ENCODE data around the gene CPM.

CPM gene

GRCh38 chr12:68873316-68873715 lies 59.7 kb downstream of the CPM start:
- Histone ChIP-seq H3K4me3 (replicated peaks; ENCODE audit: insufficient read depth, low read length) (no peak overlapping the region), H3K27ac (replicated peaks) (no peak overlapping the region), H3K27me3 (ENCODE audit: insufficient read depth, poor library complexity, severe bottlenecking) (no peaks in the 10 kb centered on the region)
- DNase-seq (ENCODE audit: low read depth in 1 of 2, low spot score in 1 of 2), result no peak
- no peak for TF ChIP-seq POLR2AphosphoS5 (IDR thresholded peaks at IDR 0.05; ENCODE audit: low read depth)
- no peak for TF ChIP-seq REST (IDR thresholded peaks at IDR 0.05; ENCODE audit: insufficient replicate concordance, low read depth)
- no peak for TF ChIP-seq CTCF (IDR thresholded peaks at IDR 0.05; ENCODE audit: insufficient read depth, low read length)
- no peak for TF ChIP-seq SPI1 (IDR thresholded peaks at IDR 0.05; ENCODE audit: borderline replicate concordance, low read depth)
- no peak for TF ChIP-seq GABPA (IDR thresholded peaks at IDR 0.05; ENCODE audit: low read depth)

- Histone ChIP-seq H3K4me3 (replicated peaks; ENCODE audit: insufficient read depth, low read length) (no peak overlapping the region), H3K27me3 (ENCODE audit: insufficient read depth, poor library complexity, severe bottlenecking) (no peaks in the 10 kb centered on the region), H3K27ac (replicated peaks) (no peak overlapping the region)
- peak; percentile 29 for TF ChIP-seq CTCF (IDR thresholded peaks at IDR 0.05; ENCODE audit: insufficient read depth, low read length)
- no peak for TF ChIP-seq GABPA (IDR thresholded peaks at IDR 0.05; ENCODE audit: low read depth)
- DNase-seq (ENCODE audit: low read depth in 1 of 2, low spot score in 1 of 2), result peak in 1 of 2 experiments; percentile 44
Observed at GRCh38 chr12:68871921-68872320, 61.0 kb downstream of the CPM start.

- H3K4me3 ChIP-seq (replicated peaks; ENCODE audit: insufficient read depth, low read length), result no peak overlapping the region
- TF ChIP-seq POLR2AphosphoS5 (IDR thresholded peaks at IDR 0.05; ENCODE audit: low read depth) (no peak), GABPA (IDR thresholded peaks at IDR 0.05; ENCODE audit: low read depth) (no peak), CTCF (IDR thresholded peaks at IDR 0.05; ENCODE audit: insufficient read depth, low read length) (no peak), SPI1 (IDR thresholded peaks at IDR 0.05; ENCODE audit: borderline replicate concordance, low read depth) (no peak), REST (IDR thresholded peaks at IDR 0.05; ENCODE audit: insufficient replicate concordance, low read depth) (no peak)
- DNase-seq (ENCODE audit: low read depth in 1 of 2, low spot score in 1 of 2), result no peak
- no peaks in the 10 kb centered on the region for H3K27me3 ChIP-seq (ENCODE audit: insufficient read depth, poor library complexity, severe bottlenecking)
- H3K27ac ChIP-seq (replicated peaks), result no peak overlapping the region
Observed at GRCh38 chr12:68871396-68871795, 61.6 kb downstream of the CPM start.

- DNase-seq (ENCODE audit: low read depth in 1 of 2, low spot score in 1 of 2), result no peak
- Histone ChIP-seq H3K27me3 (ENCODE audit: insufficient read depth, poor library complexity, severe bottlenecking) (no peaks in the 10 kb centered on the region), H3K4me3 (replicated peaks; ENCODE audit: insufficient read depth, low read length) (no peak overlapping the region), H3K27ac (replicated peaks) (no peak overlapping the region)
- no peak for TF ChIP-seq POLR2AphosphoS5 (IDR thresholded peaks at IDR 0.05; ENCODE audit: low read depth)
- TF ChIP-seq CTCF (IDR thresholded peaks at IDR 0.05; ENCODE audit: insufficient read depth, low read length), result no peak
- TF ChIP-seq GABPA (IDR thresholded peaks at IDR 0.05; ENCODE audit: low read depth), result no peak
- no peak for TF ChIP-seq SPI1 (IDR thresholded peaks at IDR 0.05; ENCODE audit: borderline replicate concordance, low read depth)
- TF ChIP-seq REST (IDR thresholded peaks at IDR 0.05; ENCODE audit: insufficient replicate concordance, low read depth), result no peak
Observed at GRCh38 chr12:68870443-68870842, 62.5 kb downstream of the CPM start.

Data from HL-60 (cell line).